ENCODE measurements around the gene TMTC1. TPM values are rescaled to one million over a fixed set of nuclear protein-coding genes. Genes with fewer than 3 reads are reported as not detected.

The TMTC1 gene
- total RNA-seq, 1 experiment from 2014 or later, result 0.17 TPM

GRCh38 chr12:29690728-29691127 is 93.0 kb downstream of the TMTC1 start:
- no peak for DNase-seq
- CTCF ChIA-PET, result interaction anchor here (0.7 kb wide), 2 partner anchors 71 to 336 kb away, joined by 3 read pairs; no protein-coding TSS in a partner anchor
- intact Hi-C loops (cut with micrococcal nuclease; ENCODE audit: unreplicated experiment), result no loop called here
- Mint-ChIP-seq H3K36me3 (ENCODE audit: insufficient read depth, unreplicated experiment) (no peaks in the 10 kb centered on the region), H3K4me1 (ENCODE audit: low read depth, unreplicated experiment) (no peaks in the 10 kb centered on the region), H3K4me3 (ENCODE audit: low read depth, unreplicated experiment) (no peak overlapping the region), H3K27me3 (ENCODE audit: unreplicated experiment) (peaks cover 23% of the 10 kb centered on the region), H3K9me3 (ENCODE audit: low read depth, unreplicated experiment) (no peaks in the 10 kb centered on the region), H3K27ac (ENCODE audit: unreplicated experiment) (no peak overlapping the region)
- no peak for TF ChIP-seq CTCF (IDR thresholded peaks at IDR 0.05; ENCODE audit: unreplicated experiment)
- BruUV-seq (replicated peaks), result no TSS peak

- Mint-ChIP-seq H3K36me3 (ENCODE audit: insufficient read depth, unreplicated experiment) (no peaks in the 10 kb centered on the region), H3K27ac (ENCODE audit: unreplicated experiment) (no peak overlapping the region), H3K27me3 (ENCODE audit: unreplicated experiment) (peaks cover 23% of the 10 kb centered on the region), H3K9me3 (ENCODE audit: low read depth, unreplicated experiment) (no peaks in the 10 kb centered on the region), H3K4me3 (ENCODE audit: low read depth, unreplicated experiment) (no peak overlapping the region), H3K4me1 (ENCODE audit: low read depth, unreplicated experiment) (no peaks in the 10 kb centered on the region)
- no TSS peak for BruUV-seq (replicated peaks)
- TF ChIP-seq CTCF (IDR thresholded peaks at IDR 0.05; ENCODE audit: unreplicated experiment), result no peak
- CTCF ChIA-PET, result no interaction called here
- DNase-seq, result no peak
- intact Hi-C loops (cut with micrococcal nuclease; ENCODE audit: unreplicated experiment), result no loop called here
Measured at GRCh38 chr12:29688914-29689313, 94.8 kb downstream of the TMTC1 start.

GRCh38 chr12:29682088-29682487 is 101.7 kb downstream of the TMTC1 start:
- Mint-ChIP-seq H3K9me3 (ENCODE audit: low read depth, unreplicated experiment) (no peaks in the 10 kb centered on the region), H3K27me3 (ENCODE audit: unreplicated experiment) (no peaks in the 10 kb centered on the region), H3K27ac (ENCODE audit: unreplicated experiment) (no peak overlapping the region), H3K36me3 (ENCODE audit: insufficient read depth, unreplicated experiment) (no peaks in the 10 kb centered on the region), H3K4me3 (ENCODE audit: low read depth, unreplicated experiment) (no peak overlapping the region), H3K4me1 (ENCODE audit: low read depth, unreplicated experiment) (no peaks in the 10 kb centered on the region)
- BruUV-seq (replicated peaks), result no TSS peak
- DNase-seq, result no peak
- CTCF ChIA-PET, result no interaction called here
- intact Hi-C loops (cut with micrococcal nuclease; ENCODE audit: unreplicated experiment), result no loop called here
- TF ChIP-seq CTCF (IDR thresholded peaks at IDR 0.05; ENCODE audit: unreplicated experiment), result no peak

- CTCF ChIA-PET, result no interaction called here
- intact Hi-C loops (cut with micrococcal nuclease; ENCODE audit: unreplicated experiment), result no loop called here
- H3K4me3 Mint-ChIP-seq (ENCODE audit: low read depth, unreplicated experiment), result no peak overlapping the region
- H3K4me1 Mint-ChIP-seq (ENCODE audit: low read depth, unreplicated experiment), result no peaks in the 10 kb centered on the region
- no peaks in the 10 kb centered on the region for H3K36me3 Mint-ChIP-seq (ENCODE audit: insufficient read depth, unreplicated experiment)
- no peaks in the 10 kb centered on the region for H3K27me3 Mint-ChIP-seq (ENCODE audit: unreplicated experiment)
- H3K9me3 Mint-ChIP-seq (ENCODE audit: low read depth, unreplicated experiment), result no peaks in the 10 kb centered on the region
- DNase-seq, result no peak
- H3K27ac Mint-ChIP-seq (ENCODE audit: unreplicated experiment), result no peak overlapping the region
- no TSS peak for BruUV-seq (replicated peaks)
- no peak for TF ChIP-seq CTCF (IDR thresholded peaks at IDR 0.05; ENCODE audit: unreplicated experiment)
Measured at GRCh38 chr12:29681370-29681769, 102.4 kb downstream of the TMTC1 start.

All from Calu3 (cell line).